NCI-H1105 (cell line): ENCODE measurements around the gene COL6A5.
A peak's percentile ranks its signal among the peaks of the same experiment; 100 is the strongest.
"Not testable (repeated sequence)": the region's sequence is repeated elsewhere in the genome, so short reads cannot be mapped to it uniquely, and the experiment has no call there.

Source experiments
- DNase-seq: peaks from one replicate; lab custom pipeline; 2025; lab: John Stamatoyannopoulos, UW

COL6A5 gene

GRCh38 chr3:130345487-130346079 is at the start of gene COL6A5:
Gene COL6A5 (plus strand): TSS chr3:130345672. CDS start chr3:130373639, 27,967 bp downstream.
- DNase-seq = peak; percentile 1

GRCh38 chr3:130299531-130299930 is 45.9 kb upstream of the COL6A5 start:
- DNase-seq = no peak

- DNase-seq = no peak
Measured at GRCh38 chr3:130300888-130301287, 44.6 kb upstream of the COL6A5 start.

GRCh38 chr3:130310109-130310508 is 35.4 kb upstream of the COL6A5 start:
- no peak for DNase-seq

GRCh38 chr3:130312374-130312773 is 33.1 kb upstream of the COL6A5 start:
- no peak for DNase-seq

- no peak for DNase-seq
Measured at GRCh38 chr3:130316169-130316568, 29.3 kb upstream of the COL6A5 start.

GRCh38 chr3:130323503-130323902 is 22.0 kb upstream of the COL6A5 start:
- no peak for DNase-seq

- DNase-seq = no peak
Measured at GRCh38 chr3:130340766-130341165, 4.7 kb upstream of the COL6A5 start.

- no peak for DNase-seq
Measured at GRCh38 chr3:130341388-130341787, 4.1 kb upstream of the COL6A5 start.

GRCh38 chr3:130341882-130342281 is 3.6 kb upstream of the COL6A5 start:
- DNase-seq = no peak

GRCh38 chr3:130342821-130343661 is 2.4 kb upstream of the COL6A5 start:
- no peak for DNase-seq

GRCh38 chr3:130348258-130348657 is 2.8 kb downstream of the COL6A5 start:
- not testable (repeated sequence) for DNase-seq

GRCh38 chr3:130354430-130354829 is 9.0 kb downstream of the COL6A5 start:
- DNase-seq = no peak

GRCh38 chr3:130374033-130374432 is 28.6 kb downstream of the COL6A5 start:
- no peak for DNase-seq

- no peak for DNase-seq
Measured at GRCh38 chr3:130374908-130375307, 29.4 kb downstream of the COL6A5 start.

- DNase-seq = no peak
Measured at GRCh38 chr3:130377960-130378676, 32.6 kb downstream of the COL6A5 start.

- DNase-seq = no peak
Measured at GRCh38 chr3:130378677-130379191, 33.3 kb downstream of the COL6A5 start.

- DNase-seq = no peak
Measured at GRCh38 chr3:130379274-130379673, 33.8 kb downstream of the COL6A5 start.

GRCh38 chr3:130380398-130380797 is 34.9 kb downstream of the COL6A5 start:
- DNase-seq = no peak

- DNase-seq = no peak
Measured at GRCh38 chr3:130383424-130383823, 38.0 kb downstream of the COL6A5 start.

- DNase-seq = no peak
Measured at GRCh38 chr3:130384476-130385025, 39.1 kb downstream of the COL6A5 start.

- no peak for DNase-seq
Measured at GRCh38 chr3:130386604-130387263, 41.3 kb downstream of the COL6A5 start.
